HepG2 (cell line): ENCODE data around the gene GRIK3. TPM values are rescaled to one million over a fixed set of nuclear protein-coding genes. Genes with fewer than 3 reads are reported as not detected.

Experiments
- ATAC-seq: fragments of 200-7000 bp; cut with Tn5 transposase; 3 replicates; pipeline ENCODE4 v1.9.1; 2020; ENCODE audit warnings: mild to moderate bottlenecking, moderate library complexity
- BruUV-seq: library from RNA; stranded (reverse); fragments of 400-500 nt; replicated peaks from 2 replicates; lab custom pipeline; 2021; lab: Mats Ljungman, UMichigan
- CTCF ChIA-PET: fragments of 300-600 bp; formaldehyde crosslinking; extraction: SDS; loops from one replicate; lab custom pipeline; 2021; ENCODE audit warnings: low total read pairs, inconsistent platforms, low intra/inter-chr PET ratio; lab: Yijun Ruan, JAX
- POLR2A ChIA-PET: fragments of 350-600 bp; sonication (Branson Sonifier 250); formaldehyde crosslinking; loops from one replicate; lab custom pipeline; 2020; ENCODE audit warnings: antibody characterized with exemption, inconsistent platforms; lab: Yijun Ruan, JAX
- DNase-seq: peaks from one replicate; pipeline ENCODE4 v3.0.0-alpha.2; 2015; ENCODE audit warnings: low spot score
- FAIRE-seq: peaks from 3 replicates; lab custom pipeline; 2011; peaks lifted over from hg19 to GRCh38; lab: Jason Lieb, UNC
- H2AFZ ChIP-seq: one replicate; pipeline ENCODE4 v1.6.1; 2011; ENCODE audit warnings: low read length, inconsistent platforms
- H3K27ac ChIP-seq: fragments of 300-600 bp; 3 replicates; pipeline ENCODE4 v1.8.0; 2011; ENCODE audit warnings: mixed run types, mild to moderate bottlenecking, mixed read lengths, low read length, inconsistent platforms; ENCODE audit not compliant: insufficient read depth; ENCODE audit errors: extremely low read length
- H3K27me3 ChIP-seq, 2 experiments: fragments of 200-600 bp in 1 of 2; 2 replicates in 1 of 2; 3 replicates in 1 of 2; pipeline versions ENCODE4 v1.6.0 to v1.8.0; 2011; ENCODE audit warnings: low read length in 2 of 2, mild to moderate bottlenecking in 2 of 2, moderate library complexity in 2 of 2, inconsistent platforms in 1 of 2; ENCODE audit not compliant: insufficient read depth in 2 of 2, control insufficient read depth in 1 of 2
- H3K36me3 ChIP-seq, 2 experiments: fragments of 200-600 bp in 1 of 2; replicated peaks in 1 of 2; 2 replicates in 1 of 2; 3 replicates in 1 of 2; pipeline versions ENCODE4 v1.5.1 to v1.8.0; 2011; ENCODE audit warnings: low read length in 2 of 2, inconsistent platforms in 1 of 2; ENCODE audit not compliant: insufficient read depth in 2 of 2, control insufficient read depth in 1 of 2
- H3K4me1 ChIP-seq: 2 replicates; pipeline ENCODE4 v1.5.1; 2012; ENCODE audit warnings: low read length, inconsistent platforms; ENCODE audit not compliant: insufficient read depth
- H3K4me2 ChIP-seq: 2 replicates; pipeline ENCODE4 v1.6.0; 2011; ENCODE audit warnings: low read depth, low read length, inconsistent platforms
- H3K4me3 ChIP-seq, 3 experiments: fragments of 200-600 bp in 1 of 3; sonication (generic), shearing (Covaris generic) in 1 of 3; replicated peaks in 1 of 3; 2 replicates each; pipeline ENCODE4 v1.5.1; 2011 to 2016; ENCODE audit warnings: low read length in 3 of 3, inconsistent platforms in 2 of 3, low read depth in 2 of 3, mild to moderate bottlenecking in 2 of 3, control low read depth in 1 of 3, mixed read lengths in 1 of 3; ENCODE audit not compliant: insufficient read depth in 1 of 3
- H3K79me2 ChIP-seq: one replicate; pipeline ENCODE4 v1.6.1; 2011; ENCODE audit warnings: low read length, inconsistent platforms; ENCODE audit not compliant: insufficient read depth
- H3K9ac ChIP-seq: 2 replicates; pipeline ENCODE4 v1.6.0; 2011; ENCODE audit warnings: mild to moderate bottlenecking, low read depth, low read length, inconsistent platforms; ENCODE audit not compliant: insufficient read depth
- H3K9me3 ChIP-seq: 2 replicates; pipeline ENCODE4 v1.5.1; 2012; ENCODE audit warnings: mild to moderate bottlenecking, low read length
- H4K20me1 ChIP-seq: 2 replicates; pipeline ENCODE4 v1.6.0; 2011; ENCODE audit warnings: inconsistent platforms, mild to moderate bottlenecking, low read length, moderate library complexity; ENCODE audit not compliant: insufficient read depth
- ADNP ChIP-seq: sonication (generic); formaldehyde crosslinking; IDR thresholded peaks from 2 replicates; pipeline ENCODE4 v1.4.0; 2020; ENCODE audit warnings: missing genetic modification reagents
- CHCHD3 ChIP-seq: sonication (generic); formaldehyde crosslinking; IDR thresholded peaks from 2 replicates; pipeline ENCODE4 v1.8.0; 2022; ENCODE audit warnings: mild to moderate bottlenecking, missing genetic modification reagents, moderate library complexity
- DRAP1 ChIP-seq: IDR thresholded peaks from 2 replicates; pipeline ENCODE4 v1.6.1; 2016; ENCODE audit warnings: missing genetic modification reagents, missing compliant biosample characterization
- KAT8 ChIP-seq: IDR thresholded peaks from 2 replicates; pipeline ENCODE4 v1.6.1; 2016; ENCODE audit warnings: missing genetic modification reagents, missing compliant biosample characterization
- KDM5B ChIP-seq: sonication (generic); formaldehyde crosslinking; IDR thresholded peaks from 2 replicates; pipeline ENCODE4 v1.4.0; 2020; ENCODE audit warnings: missing genetic modification reagents, mild to moderate bottlenecking, borderline replicate concordance
- RFX1 ChIP-seq: fragments of 450-650 bp; IDR thresholded peaks from 2 replicates; pipeline ENCODE4 v1.6.1; 2017
- ZNF562 ChIP-seq: sonication (generic); formaldehyde crosslinking; IDR thresholded peaks from 2 replicates; pipeline ENCODE4 v1.8.0; 2022; ENCODE audit warnings: missing genetic modification reagents, borderline replicate concordance
- ZNF629 ChIP-seq: sonication (generic); formaldehyde crosslinking; conservative IDR thresholded peaks from 2 replicates; pipeline ENCODE4 v1.5.0; 2020; ENCODE audit warnings: missing genetic modification reagents
- ZNF639 ChIP-seq: conservative IDR thresholded peaks from 2 replicates; pipeline ENCODE4 v1.6.1; 2018; ENCODE audit warnings: missing genetic modification reagents
- ZNF670 ChIP-seq: sonication (generic); formaldehyde crosslinking; IDR thresholded peaks from 2 replicates; pipeline ENCODE4 v1.8.0; 2022; ENCODE audit warnings: mild to moderate bottlenecking, missing genetic modification reagents, borderline replicate concordance
- WGBS: methylation state at CpG from one replicate; pipeline ENCODE4 v1.1.6; 2017; ENCODE audit warnings: low lambda C conversion rate; 5-methylcytosine and 5-hydroxymethylcytosine counted together
- in situ Hi-C: cut with HindIII; loops from 2 replicates; pipeline ENCODE4 v1.10.0; 2017; ENCODE audit warnings: low pct_unique_long_range_greater_than_20kb; ENCODE audit not compliant: extremely low pct_ligation_motif_present
- intact Hi-C: fragments of 100-400 bp; cut with micrococcal nuclease; formaldehyde crosslinking; loops from one replicate; pipeline ENCODE4 v1.10.0; 2022; ENCODE audit not compliant: unreplicated experiment
- polyA plus RNA-seq, 8 experiments: library from polyadenylated mRNA; depleted of rRNA in 3 of 8; stranded (reverse) in 7 of 8; unstranded in 1 of 8; fragments of >200 nt; fragmentation: Illumina TruSeq in 4 of 8; extraction: Trizol in 4 of 8; gene quantifications; 2 replicates each; pipeline versions ENCODE4 v1.2.1 to v1.2.3, GENCODE V29; 2011 to 2016; ENCODE audit warnings: low read depth in 4 of 8, missing spikeins in 1 of 8, mixed read lengths in 1 of 8; ENCODE audit not compliant: insufficient read depth in 1 of 8
- total RNA-seq, 5 experiments: library from RNA; depleted of rRNA; stranded (reverse); fragments of >200 nt; fragmentation: Illumina TruSeq; extraction: Trizol; gene quantifications; 2 replicates each; pipeline ENCODE4 v1.2.3, GENCODE V29; 2016; ENCODE audit warnings: low read depth in 1 of 5
- TF ChIP-seq, protein P1 (sequence below): sonication (generic); formaldehyde crosslinking; IDR thresholded peaks from 2 replicates; pipeline ENCODE4 v1.8.1; 2023; ENCODE audit warnings: mild to moderate bottlenecking, missing genetic modification reagents, borderline replicate concordance
- TF ChIP-seq, protein P2 (sequence below): IDR thresholded peaks from 2 replicates; pipeline ENCODE4 v1.6.1; 2018; ENCODE audit warnings: missing genetic modification reagents, mild to moderate bottlenecking, missing compliant biosample characterization

GRIK3 gene
- total and polyA plus RNA-seq, 2 of the 13 experiments (the other 11 are each of a cell fraction or from before 2014, with no cell fraction given), result not detected

DNA sequence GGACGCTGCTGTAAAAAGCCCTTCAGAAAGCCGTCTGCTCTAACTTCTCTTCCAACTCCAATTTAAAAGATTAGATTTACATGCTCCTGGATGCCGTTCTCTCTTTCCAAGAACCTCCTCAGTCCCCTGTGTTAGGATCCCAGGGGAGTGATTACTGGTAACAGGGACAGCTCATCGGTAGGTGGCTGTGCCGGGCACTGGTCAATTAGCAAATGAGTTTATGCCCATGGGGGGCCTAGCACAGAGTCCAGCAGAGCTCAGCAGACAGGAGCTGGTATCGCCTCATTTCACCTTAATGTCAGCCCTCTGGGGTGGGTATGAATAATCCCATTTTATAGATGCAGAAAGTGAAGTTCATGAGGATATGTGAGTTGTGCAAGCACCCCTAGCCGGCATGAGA, 191.9 kb downstream of the GRIK3 start:
- no peaks in the 10 kb centered on the region for H3K4me1 ChIP-seq
- POLR2A ChIA-PET, result no interaction called here
- no peak overlapping the region for H2AFZ ChIP-seq
- H3K9ac ChIP-seq, result no peak overlapping the region
- FAIRE-seq (no peak), DNase-seq (no peak), ATAC-seq (no peak)
- TF ChIP-seq CHCHD3 (CRISPR knock-in tag), result no peak
- no TSS peak for BruUV-seq
- CTCF ChIA-PET, result no interaction called here
- H3K4me3 ChIP-seq, result no peak overlapping the region
- no peaks in the 10 kb centered on the region for H4K20me1 ChIP-seq
- no peaks in the 10 kb centered on the region for H3K36me3 ChIP-seq
- no peaks in the 10 kb centered on the region for H3K9me3 ChIP-seq
- in situ Hi-C loops, result no loop called here
- WGBS, result 2% methylated on average over 5 of the region's 7 CpGs
- no peak overlapping the region for H3K4me2 ChIP-seq
- H3K27me3 ChIP-seq, result peaks cover 4 to 34% of the 10 kb centered on the region in 2 experiments; a peak in 3 of 5 replicates
- H3K27ac ChIP-seq, result no peak overlapping the region
- no peaks in the 10 kb centered on the region for H3K79me2 ChIP-seq
- intact Hi-C loops, result no loop called here

DNA sequence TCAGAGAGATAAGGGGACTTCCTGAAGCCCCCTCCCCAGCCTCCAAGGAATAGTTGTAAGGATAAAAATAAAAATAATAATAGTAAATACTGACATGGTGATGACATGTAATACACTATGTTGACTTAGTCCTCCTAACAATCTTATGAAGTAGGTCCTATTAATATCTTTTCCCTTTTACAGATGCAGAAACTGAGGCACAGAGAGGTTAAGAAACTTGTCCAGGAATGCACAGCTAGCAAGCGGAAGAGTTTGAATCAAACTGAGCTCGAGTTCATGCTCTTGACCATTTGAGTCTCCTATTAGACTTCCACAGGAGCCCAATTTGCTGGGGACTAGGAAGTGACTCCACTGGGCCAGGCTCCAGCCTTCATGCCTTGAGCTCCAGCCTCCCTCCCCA, 194.8 kb downstream of the GRIK3 start:
- Histone ChIP-seq H3K27ac (no peak overlapping the region), H3K27me3 (peaks cover 4 to 34% of the 10 kb centered on the region in 2 experiments; a peak in 3 of 5 replicates), H3K4me2 (no peak overlapping the region), H3K4me3 (no peak overlapping the region), H3K79me2 (no peaks in the 10 kb centered on the region), H4K20me1 (no peaks in the 10 kb centered on the region), H3K9ac (no peak overlapping the region), H3K9me3 (no peaks in the 10 kb centered on the region), H3K4me1 (no peaks in the 10 kb centered on the region), H3K36me3 (no peaks in the 10 kb centered on the region), H2AFZ (no peak overlapping the region)
- no peak for ATAC-seq
- ChIA-PET POLR2A (no interaction called here), CTCF (no interaction called here)
- 0% methylated on average over 2 of the region's 2 CpGs for WGBS
- no TSS peak for BruUV-seq
- in situ Hi-C loops, result no loop called here
- no peak for TF ChIP-seq ZNF670 (CRISPR knock-in tag)
- TF ChIP-seq ADNP (CRISPR knock-in tag), result no peak
- TF ChIP-seq, protein P1, sequence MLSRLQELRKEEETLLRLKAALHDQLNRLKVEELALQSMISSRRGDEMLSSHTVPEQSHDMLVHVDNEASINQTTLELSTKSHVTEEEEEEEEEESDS (CRISPR knock-in tag), result no peak
- no peak for TF ChIP-seq RFX1
- TF ChIP-seq KAT8 (CRISPR knock-in tag), result no peak
- no peak for TF ChIP-seq ZNF562 (CRISPR knock-in tag)
- TF ChIP-seq ZNF629, result no peak
- no peak for TF ChIP-seq DRAP1 (CRISPR knock-in tag)
- TF ChIP-seq, protein P2, sequence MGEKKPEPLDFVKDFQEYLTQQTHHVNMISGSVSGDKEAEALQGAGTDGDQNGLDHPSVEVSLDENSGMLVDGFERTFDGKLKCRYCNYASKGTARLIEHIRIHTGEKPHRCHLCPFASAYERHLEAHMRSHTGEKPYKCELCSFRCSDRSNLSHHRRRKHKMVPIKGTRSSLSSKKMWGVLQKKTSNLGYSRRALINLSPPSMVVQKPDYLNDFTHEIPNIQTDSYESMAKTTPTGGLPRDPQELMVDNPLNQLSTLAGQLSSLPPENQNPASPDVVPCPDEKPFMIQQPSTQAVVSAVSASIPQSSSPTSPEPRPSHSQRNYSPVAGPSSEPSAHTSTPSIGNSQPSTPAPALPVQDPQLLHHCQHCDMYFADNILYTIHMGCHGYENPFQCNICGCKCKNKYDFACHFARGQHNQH, result no peak
- no peak for TF ChIP-seq KDM5B (CRISPR knock-in tag)
- TF ChIP-seq ZNF639 (CRISPR knock-in tag), result no peak
- intact Hi-C loops, result no loop called here
- FAIRE-seq, result no peak
- no peak for DNase-seq
